Right lobe of liver (tissue), 4 donors: Measurements from ENCODE around the gene PTPN4.

ENCODE experiments used
- CTCF ChIP-seq, 4 donors: fragments of 200-600 bp in 3 of 4; fragments of 450-650 bp in 1 of 4; IDR thresholded peaks; one replicate each; pipeline versions ENCODE4 v1.5.1 to v1.8.0; 2016 to 2022; ENCODE audit warnings: antibody characterized with exemption in 4 of 4, mild to moderate bottlenecking in 2 of 4
- POLR2A ChIP-seq: fragments of 450-650 bp; IDR thresholded peaks from one replicate; pipeline ENCODE4 v1.6.1; 2017; ENCODE audit warnings: antibody characterized with exemption, mild to moderate bottlenecking
- donor health status: DM: no; HTN: no; CAD: no.
- donor health status: DM: no; HTN: no; CAD: no.
- donor health status: DM: no; HTN: yes; CAD: no.

GRCh38 chr2:120005834-120006521, 246.3 kb downstream of the PTPN4 start:
- no peak for TF ChIP-seq CTCF (IDR thresholded peaks at IDR 0.05)
- TF ChIP-seq POLR2A, result no peak
